ENCODE measurements around the gene OR10Z1.

The OR10Z1 gene

GRCh38 chr1:158604968-158605367 lies at the start of gene OR10Z1:
Gene OR10Z1 (plus strand): TSS chr1:158605268. CDS start chr1:158606439, 1,171 bp downstream.
- no peak for DNase-seq (ENCODE audit: low read depth)
- no peak within 1 kb of the TSS for H3K4me3 ChIP-seq (ENCODE audit: low read depth, low read length)

- no peak overlapping the region for H3K4me3 ChIP-seq (ENCODE audit: low read depth, low read length)
- DNase-seq (ENCODE audit: low read depth): no peak
Measured at GRCh38 chr1:158559696-158560095, 45.4 kb upstream of the OR10Z1 start.

GRCh38 chr1:158563853-158564252 lies 41.2 kb upstream of the OR10Z1 start:
- H3K4me3 ChIP-seq (ENCODE audit: low read depth, low read length): no peak overlapping the region
- DNase-seq (ENCODE audit: low read depth): no peak

GRCh38 chr1:158564608-158565007 lies 40.5 kb upstream of the OR10Z1 start:
- no peak for DNase-seq (ENCODE audit: low read depth)
- H3K4me3 ChIP-seq (ENCODE audit: low read depth, low read length): no peak overlapping the region

GRCh38 chr1:158570480-158570879 lies 34.6 kb upstream of the OR10Z1 start, which contains the start of gene OR6P1:
Gene OR6P1 (minus strand): TSS chr1:158570580. CDS start chr1:158563604, 6,976 bp downstream.
- DNase-seq (ENCODE audit: low read depth): no peak
- H3K4me3 ChIP-seq (ENCODE audit: low read depth, low read length): no peak within 1 kb of the TSS

GRCh38 chr1:158572226-158572625 lies 32.8 kb upstream of the OR10Z1 start:
- H3K4me3 ChIP-seq (ENCODE audit: low read depth, low read length): no peak overlapping the region
- DNase-seq (ENCODE audit: low read depth): no peak

- no peak for DNase-seq (ENCODE audit: low read depth)
- H3K4me3 ChIP-seq (ENCODE audit: low read depth, low read length): no peak overlapping the region
Measured at GRCh38 chr1:158577561-158577960, 27.5 kb upstream of the OR10Z1 start.

GRCh38 chr1:158579733-158580132 lies 25.3 kb upstream of the OR10Z1 start, which contains the start of gene OR10X1:
Gene OR10X1 (minus strand): TSS chr1:158579899. CDS start chr1:158579899, 0 bp downstream.
- H3K4me3 ChIP-seq (ENCODE audit: low read depth, low read length): no peak within 1 kb of the TSS
- no peak for DNase-seq (ENCODE audit: low read depth)

- no peak overlapping the region for H3K4me3 ChIP-seq (ENCODE audit: low read depth, low read length)
- no peak for DNase-seq (ENCODE audit: low read depth)
Measured at GRCh38 chr1:158583962-158584361, 21.1 kb upstream of the OR10Z1 start.

- DNase-seq (ENCODE audit: low read depth): no peak
- H3K4me3 ChIP-seq (ENCODE audit: low read depth, low read length): no peak overlapping the region
Measured at GRCh38 chr1:158586942-158587341, 18.1 kb upstream of the OR10Z1 start.

GRCh38 chr1:158600735-158601134 lies 4.3 kb upstream of the OR10Z1 start:
- H3K4me3 ChIP-seq (ENCODE audit: low read depth, low read length): no peak overlapping the region
- DNase-seq (ENCODE audit: low read depth): no peak

GRCh38 chr1:158607296-158607695 lies 2.2 kb downstream of the OR10Z1 start:
- DNase-seq (ENCODE audit: low read depth): no peak
- H3K4me3 ChIP-seq (ENCODE audit: low read depth, low read length): no peak overlapping the region

- H3K4me3 ChIP-seq (ENCODE audit: low read depth, low read length): no peak overlapping the region
- no peak for DNase-seq (ENCODE audit: low read depth)
Measured at GRCh38 chr1:158611916-158612315, 6.8 kb downstream of the OR10Z1 start.

GRCh38 chr1:158613764-158614163 lies 8.7 kb downstream of the OR10Z1 start:
- H3K4me3 ChIP-seq (ENCODE audit: low read depth, low read length): no peak overlapping the region
- no peak for DNase-seq (ENCODE audit: low read depth)

GRCh38 chr1:158638146-158638545 lies 33.1 kb downstream of the OR10Z1 start:
- DNase-seq (ENCODE audit: low read depth): no peak
- H3K4me3 ChIP-seq (ENCODE audit: low read depth, low read length): no peak overlapping the region

- no peak for DNase-seq (ENCODE audit: low read depth)
- no peak overlapping the region for H3K4me3 ChIP-seq (ENCODE audit: low read depth, low read length)
Measured at GRCh38 chr1:158638904-158639303, 33.8 kb downstream of the OR10Z1 start.

- no peak for DNase-seq (ENCODE audit: low read depth)
Measured at GRCh38 chr1:158644449-158644848, 39.4 kb downstream of the OR10Z1 start.

GRCh38 chr1:158646465-158646864 lies 41.4 kb downstream of the OR10Z1 start:
- DNase-seq (ENCODE audit: low read depth): no peak
- H3K4me3 ChIP-seq (ENCODE audit: low read depth, low read length): no peak overlapping the region

More at GRCh38 chr1:158644449-158644848, 39.4 kb downstream of the OR10Z1 start:
- H3K4me3 ChIP-seq (ENCODE audit: low read depth, low read length): no peak overlapping the region

- DNase-seq (ENCODE audit: low read depth): no peak
- no peak overlapping the region for H3K4me3 ChIP-seq (ENCODE audit: low read depth, low read length)
Measured at GRCh38 chr1:158649052-158649451, 44.0 kb downstream of the OR10Z1 start.

GRCh38 chr1:158652721-158653334 lies 47.8 kb downstream of the OR10Z1 start:
- DNase-seq (ENCODE audit: low read depth): no peak
- H3K4me3 ChIP-seq (ENCODE audit: low read depth, low read length): no peak overlapping the region

- H3K4me3 ChIP-seq (ENCODE audit: low read depth, low read length): no peak overlapping the region
- no peak for DNase-seq (ENCODE audit: low read depth)
Measured at GRCh38 chr1:158654086-158654485, 49.0 kb downstream of the OR10Z1 start.

All from skeletal muscle cell (primary cell).